Peyer's patch (tissue), 4 donors: ENCODE measurements around the gene PLEKHM3.

Experiments used
- POLR2A ChIP-seq, 2 donors: fragments of 450-650 bp; IDR thresholded peaks; one replicate each; pipeline ENCODE4 v1.5.1; 2017; ENCODE audit warnings: antibody characterized with exemption in 2 of 2, mild to moderate bottlenecking in 2 of 2, moderate library complexity in 2 of 2
- TF ChIP-seq, protein P1 (sequence below), 6 experiments: fragments of 450-650 bp in 4 of 6; fragments of 200-600 bp in 2 of 6; sonication (generic) in 1 of 6; IDR thresholded peaks; one replicate each; pipeline ENCODE4 v1.5.1; 2017 to 2019; ENCODE audit warnings: antibody characterized with exemption in 6 of 6, mild to moderate bottlenecking in 3 of 6, moderate library complexity in 1 of 6

DNA sequence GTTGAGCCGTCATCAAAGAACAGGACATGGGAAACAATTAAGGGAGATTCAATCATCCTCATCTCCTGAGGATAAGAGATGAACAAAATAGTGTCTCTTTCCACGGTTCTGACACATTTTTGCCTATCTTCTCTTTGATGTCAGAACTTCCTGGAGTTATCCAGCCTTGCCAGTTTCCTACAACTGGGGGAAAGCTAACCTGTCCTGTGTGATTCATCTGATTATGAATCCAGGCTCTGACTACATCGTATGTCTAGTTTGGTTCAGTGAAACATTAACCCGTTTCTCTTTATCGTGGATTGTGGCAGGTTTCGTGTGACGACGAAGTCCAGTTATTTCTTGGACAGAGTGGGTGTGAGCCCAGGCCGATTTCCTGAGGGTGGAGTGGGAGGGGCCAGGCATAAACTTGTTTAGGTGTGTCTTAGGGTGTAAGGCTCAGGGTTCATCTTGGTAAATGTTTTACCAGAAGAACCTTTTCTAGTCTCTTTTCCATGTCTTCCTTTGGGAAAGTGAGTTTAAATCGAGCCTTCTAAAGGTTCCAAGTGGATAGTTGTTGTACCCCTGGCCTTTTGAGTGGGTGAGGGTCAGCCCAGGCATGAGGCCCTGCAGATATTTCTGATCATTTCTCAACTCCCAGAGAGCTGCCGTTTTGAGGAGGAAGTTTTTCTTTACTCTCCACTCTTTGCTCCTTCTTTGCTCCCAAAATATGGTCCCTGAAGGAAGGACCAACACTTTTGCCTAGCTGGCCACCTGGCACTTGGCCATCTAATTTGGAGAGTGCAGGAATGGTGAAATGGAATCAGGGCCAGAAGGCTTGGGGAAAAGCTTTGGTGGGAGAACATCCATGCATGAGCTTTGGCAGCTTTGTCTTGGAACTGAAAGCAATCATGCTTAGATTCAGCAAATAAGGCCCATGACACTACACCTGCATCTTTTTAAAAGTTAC lies 205.2 kb downstream of the PLEKHM3 start:
- TF ChIP-seq, protein P1, sequence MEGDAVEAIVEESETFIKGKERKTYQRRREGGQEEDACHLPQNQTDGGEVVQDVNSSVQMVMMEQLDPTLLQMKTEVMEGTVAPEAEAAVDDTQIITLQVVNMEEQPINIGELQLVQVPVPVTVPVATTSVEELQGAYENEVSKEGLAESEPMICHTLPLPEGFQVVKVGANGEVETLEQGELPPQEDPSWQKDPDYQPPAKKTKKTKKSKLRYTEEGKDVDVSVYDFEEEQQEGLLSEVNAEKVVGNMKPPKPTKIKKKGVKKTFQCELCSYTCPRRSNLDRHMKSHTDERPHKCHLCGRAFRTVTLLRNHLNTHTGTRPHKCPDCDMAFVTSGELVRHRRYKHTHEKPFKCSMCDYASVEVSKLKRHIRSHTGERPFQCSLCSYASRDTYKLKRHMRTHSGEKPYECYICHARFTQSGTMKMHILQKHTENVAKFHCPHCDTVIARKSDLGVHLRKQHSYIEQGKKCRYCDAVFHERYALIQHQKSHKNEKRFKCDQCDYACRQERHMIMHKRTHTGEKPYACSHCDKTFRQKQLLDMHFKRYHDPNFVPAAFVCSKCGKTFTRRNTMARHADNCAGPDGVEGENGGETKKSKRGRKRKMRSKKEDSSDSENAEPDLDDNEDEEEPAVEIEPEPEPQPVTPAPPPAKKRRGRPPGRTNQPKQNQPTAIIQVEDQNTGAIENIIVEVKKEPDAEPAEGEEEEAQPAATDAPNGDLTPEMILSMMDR (IDR thresholded peaks at IDR 0.05), result no peak
- TF ChIP-seq POLR2A (IDR thresholded peaks at IDR 0.05), result peak in 1 of 2 donors; percentile 39
